Measurements from ENCODE around the gene ITGAD.

GRCh38 chr16:31375231-31375630 is 17.9 kb upstream of the ITGAD start:
- TF ChIP-seq POLR2A (IDR thresholded peaks at IDR 0.05; ENCODE audit: low read depth, low read length) (no peak), POLR2AphosphoS5 (IDR thresholded peaks at IDR 0.05; ENCODE audit: low read depth, low read length) (no peak), TAF1 (IDR thresholded peaks at IDR 0.05; ENCODE audit: borderline replicate concordance, low read depth, low read length) (no peak)

All from GM12892 (cell line).